ENCODE results near the gene LMO1.

The LMO1 gene

DNA sequence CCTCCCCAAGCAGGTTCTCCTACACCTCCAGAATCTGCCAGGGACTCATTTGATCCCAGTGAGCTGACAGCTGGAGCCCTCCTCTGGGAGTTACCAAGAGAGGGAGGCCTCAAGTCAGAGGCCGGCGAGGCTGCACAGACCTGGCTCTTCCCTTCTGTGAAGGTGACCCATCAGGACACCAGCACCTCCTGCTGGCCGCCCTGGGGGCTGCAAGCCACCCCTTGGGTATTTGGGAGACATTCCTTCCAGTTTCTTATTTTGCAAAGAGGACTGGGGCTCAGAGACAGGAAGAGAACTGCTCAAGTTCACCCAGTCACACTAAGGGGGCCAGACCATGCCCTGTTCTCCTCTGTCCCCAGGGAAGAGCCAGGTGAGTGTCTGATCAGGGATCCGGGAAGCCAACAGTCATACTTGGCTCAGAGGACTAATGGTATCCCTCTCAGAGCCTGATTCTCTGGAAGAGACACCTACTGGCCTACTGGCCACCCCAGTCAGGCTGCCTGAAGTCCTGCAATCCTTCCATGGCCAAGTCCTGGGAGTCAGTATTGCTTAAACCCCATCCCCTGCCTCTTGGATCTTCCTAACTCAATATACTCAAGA lies 54.4 kb downstream of the LMO1 start:
- no peaks in the 10 kb centered on the region for H3F3A ChIP-seq (ENCODE audit: control insufficient read depth, insufficient read depth)
- no peaks in the 10 kb centered on the region for H4K20me1 ChIP-seq (ENCODE audit: control insufficient read depth, insufficient read depth, low read depth, low read length)
- no peaks in the 10 kb centered on the region for H3K36me3 ChIP-seq (ENCODE audit: control insufficient read depth, low read length)
- TF ChIP-seq EZH2phosphoT487 (IDR thresholded peaks at IDR 0.05; ENCODE audit: borderline replicate concordance, low read length) (no peak), CTCF (IDR thresholded peaks at IDR 0.05; ENCODE audit: low read depth, low read length, poor library complexity, severe bottlenecking) (peak; percentile 74)
- peaks cover 12% of the 10 kb centered on the region for H3K27me3 ChIP-seq (ENCODE audit: control insufficient read depth, low read length)
- H3K4me3 ChIP-seq (ENCODE audit: low read length): no peak overlapping the region
- no peaks in the 10 kb centered on the region for H3K9me2 ChIP-seq (replicated peaks; ENCODE audit: control insufficient read depth, low read length)
- H3K4me2 ChIP-seq (ENCODE audit: low read length): no peak overlapping the region
- no peaks in the 10 kb centered on the region for H3K4me1 ChIP-seq (ENCODE audit: control insufficient read depth, low read length)
- H3K79me2 ChIP-seq (ENCODE audit: control insufficient read depth, low read length): no peaks in the 10 kb centered on the region
- H3K9me3 ChIP-seq (ENCODE audit: control insufficient read depth, insufficient read depth, low read length): no peaks in the 10 kb centered on the region
- H3K27ac ChIP-seq (ENCODE audit: low read depth, low read length): no peak overlapping the region

- H3K4me1 ChIP-seq (ENCODE audit: control insufficient read depth, low read length): no peaks in the 10 kb centered on the region
- H3K27ac ChIP-seq (ENCODE audit: low read depth, low read length): no peak overlapping the region
- no peak overlapping the region for H3K4me2 ChIP-seq (ENCODE audit: low read length)
Observed at GRCh38 chr11:8207080-8208000, 56.3 kb downstream of the LMO1 start.

GRCh38 chr11:8206251-8207079 lies 57.2 kb downstream of the LMO1 start:
- H3K36me3 ChIP-seq (ENCODE audit: control insufficient read depth, low read length): no peaks in the 10 kb centered on the region
- TF ChIP-seq CTCF (IDR thresholded peaks at IDR 0.05; ENCODE audit: low read depth, low read length, poor library complexity, severe bottlenecking): no peak
- no peak for TF ChIP-seq EZH2phosphoT487 (IDR thresholded peaks at IDR 0.05; ENCODE audit: borderline replicate concordance, low read length)
- no peaks in the 10 kb centered on the region for H3K79me2 ChIP-seq (ENCODE audit: control insufficient read depth, low read length)
- no peaks in the 10 kb centered on the region for H3K9me2 ChIP-seq (replicated peaks; ENCODE audit: control insufficient read depth, low read length)
- no peak overlapping the region for H3K4me2 ChIP-seq (ENCODE audit: low read length)
- H3K9me3 ChIP-seq (ENCODE audit: control insufficient read depth, insufficient read depth, low read length): no peaks in the 10 kb centered on the region
- no peak overlapping the region for H3K27ac ChIP-seq (ENCODE audit: low read depth, low read length)
- H3K27me3 ChIP-seq (ENCODE audit: control insufficient read depth, low read length): peaks cover 12% of the 10 kb centered on the region
- no peaks in the 10 kb centered on the region for H3K4me1 ChIP-seq (ENCODE audit: control insufficient read depth, low read length)
- no peaks in the 10 kb centered on the region for H4K20me1 ChIP-seq (ENCODE audit: control insufficient read depth, insufficient read depth, low read depth, low read length)
- H3K4me3 ChIP-seq (ENCODE audit: low read length): no peak overlapping the region
- no peaks in the 10 kb centered on the region for H3F3A ChIP-seq (ENCODE audit: control insufficient read depth, insufficient read depth)

More at GRCh38 chr11:8207080-8208000, 56.3 kb downstream of the LMO1 start:
- Histone ChIP-seq H3K9me3 (ENCODE audit: control insufficient read depth, insufficient read depth, low read length) (no peaks in the 10 kb centered on the region), H4K20me1 (ENCODE audit: control insufficient read depth, insufficient read depth, low read depth, low read length) (no peaks in the 10 kb centered on the region), H3F3A (ENCODE audit: control insufficient read depth, insufficient read depth) (no peaks in the 10 kb centered on the region), H3K36me3 (ENCODE audit: control insufficient read depth, low read length) (no peaks in the 10 kb centered on the region), H3K4me3 (ENCODE audit: low read length) (no peak overlapping the region), H3K79me2 (ENCODE audit: control insufficient read depth, low read length) (no peaks in the 10 kb centered on the region), H3K27me3 (ENCODE audit: control insufficient read depth, low read length) (peaks cover 12% of the 10 kb centered on the region), H3K9me2 (replicated peaks; ENCODE audit: control insufficient read depth, low read length) (no peaks in the 10 kb centered on the region)
- TF ChIP-seq EZH2phosphoT487 (IDR thresholded peaks at IDR 0.05; ENCODE audit: borderline replicate concordance, low read length) (no peak), CTCF (IDR thresholded peaks at IDR 0.05; ENCODE audit: low read depth, low read length, poor library complexity, severe bottlenecking) (no peak)
